GM10248 (cell line): ENCODE measurements around the gene PARVA.

ENCODE experiments used
- CTCF ChIA-PET: fragments of 300-600 bp; sonication (Branson Sonifier 250); formaldehyde crosslinking; extraction: SDS; loops from one replicate; lab custom pipeline; 2021; ENCODE audit warnings: antibody characterized with exemption; lab: Yijun Ruan, JAX
- POLR2A ChIA-PET: fragments of 350-650 bp; sonication (Branson Sonifier 250); formaldehyde crosslinking; extraction: SDS; loops from one replicate; lab custom pipeline; 2020; ENCODE audit warnings: antibody characterized with exemption; lab: Yijun Ruan, JAX
- DNase-seq: peaks from one replicate; pipeline ENCODE4 v3.0.0; 2012; ENCODE audit errors: extremely low spot score
- TF ChIP-seq, protein P1 (sequence below): IDR thresholded peaks from 2 replicates; pipeline ENCODE4 v1.5.1; 2012; ENCODE audit warnings: mild to moderate bottlenecking, low read depth; ENCODE audit errors: extremely low read depth, missing control alignments, control extremely low read depth

The PARVA gene

DNA sequence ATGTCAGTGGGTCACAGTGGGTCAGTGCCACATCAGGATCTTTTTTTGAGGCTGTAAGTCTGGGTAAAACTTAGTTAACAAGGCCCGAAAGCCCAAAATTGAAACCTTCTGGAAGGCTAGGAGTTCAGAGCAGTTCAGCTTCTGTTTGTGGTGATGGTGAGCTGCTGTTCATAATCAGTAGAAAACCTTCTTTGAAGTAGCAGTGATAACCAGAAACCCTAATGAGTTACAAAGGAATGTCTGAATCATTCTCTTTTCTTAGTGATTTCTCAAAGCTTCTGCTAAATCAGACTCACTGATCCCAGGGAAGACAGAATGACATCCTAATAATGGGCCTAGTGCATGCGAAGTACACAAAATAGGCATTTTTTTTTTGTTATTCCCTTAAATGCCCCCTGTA is 124.7 kb downstream of the PARVA start:
- TF ChIP-seq, protein P1, sequence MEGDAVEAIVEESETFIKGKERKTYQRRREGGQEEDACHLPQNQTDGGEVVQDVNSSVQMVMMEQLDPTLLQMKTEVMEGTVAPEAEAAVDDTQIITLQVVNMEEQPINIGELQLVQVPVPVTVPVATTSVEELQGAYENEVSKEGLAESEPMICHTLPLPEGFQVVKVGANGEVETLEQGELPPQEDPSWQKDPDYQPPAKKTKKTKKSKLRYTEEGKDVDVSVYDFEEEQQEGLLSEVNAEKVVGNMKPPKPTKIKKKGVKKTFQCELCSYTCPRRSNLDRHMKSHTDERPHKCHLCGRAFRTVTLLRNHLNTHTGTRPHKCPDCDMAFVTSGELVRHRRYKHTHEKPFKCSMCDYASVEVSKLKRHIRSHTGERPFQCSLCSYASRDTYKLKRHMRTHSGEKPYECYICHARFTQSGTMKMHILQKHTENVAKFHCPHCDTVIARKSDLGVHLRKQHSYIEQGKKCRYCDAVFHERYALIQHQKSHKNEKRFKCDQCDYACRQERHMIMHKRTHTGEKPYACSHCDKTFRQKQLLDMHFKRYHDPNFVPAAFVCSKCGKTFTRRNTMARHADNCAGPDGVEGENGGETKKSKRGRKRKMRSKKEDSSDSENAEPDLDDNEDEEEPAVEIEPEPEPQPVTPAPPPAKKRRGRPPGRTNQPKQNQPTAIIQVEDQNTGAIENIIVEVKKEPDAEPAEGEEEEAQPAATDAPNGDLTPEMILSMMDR, result no peak
- ChIA-PET POLR2A (no interaction called here), CTCF (no interaction called here)
- DNase-seq, result no peak

DNA sequence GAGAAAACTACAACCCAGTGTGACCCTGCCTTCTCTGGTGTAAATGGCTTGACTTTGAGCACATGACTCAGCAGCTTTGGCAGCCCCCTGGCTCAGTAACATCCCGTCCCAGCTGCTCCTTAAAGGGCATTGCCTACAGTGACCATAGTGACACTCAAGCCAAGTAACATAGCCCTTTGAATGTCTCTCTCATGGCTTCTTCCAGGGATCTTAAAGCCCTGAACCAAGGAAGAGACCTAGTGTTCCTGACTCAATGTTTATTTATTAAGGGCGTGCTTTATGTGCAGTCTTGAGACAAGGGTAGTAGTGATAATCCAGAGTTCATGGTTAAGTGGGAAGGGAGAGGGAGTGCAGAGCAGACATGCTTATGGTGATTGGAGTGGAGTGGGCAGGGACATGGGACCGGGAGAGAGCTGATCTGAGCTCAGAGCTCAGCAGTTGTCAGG is 125.7 kb downstream of the PARVA start:
- CTCF ChIA-PET, result no interaction called here
- no peak for DNase-seq
- TF ChIP-seq, protein P1, result no peak
- POLR2A ChIA-PET, result no interaction called here

DNA sequence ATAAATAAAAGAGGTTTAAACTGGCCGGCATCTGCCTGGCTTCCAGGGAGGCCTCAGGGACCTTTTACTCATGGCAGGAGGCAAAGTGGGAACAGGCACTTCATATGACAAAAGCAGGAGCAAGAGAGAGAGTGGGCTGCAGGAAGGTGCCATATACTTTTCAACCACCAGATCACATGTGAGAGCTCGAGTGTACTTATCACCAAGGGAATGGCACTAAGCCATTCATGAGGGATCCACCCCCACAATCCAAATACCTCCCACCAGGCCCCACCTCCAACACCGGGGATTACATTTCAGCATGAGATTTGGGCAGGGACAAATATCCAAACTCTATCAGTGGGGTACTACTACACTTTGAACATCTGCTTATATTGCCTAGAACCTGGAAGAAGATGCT is 126.5 kb downstream of the PARVA start:
- POLR2A ChIA-PET, result no interaction called here
- CTCF ChIA-PET, result no interaction called here
- TF ChIP-seq, protein P1, result no peak
- no peak for DNase-seq

DNA sequence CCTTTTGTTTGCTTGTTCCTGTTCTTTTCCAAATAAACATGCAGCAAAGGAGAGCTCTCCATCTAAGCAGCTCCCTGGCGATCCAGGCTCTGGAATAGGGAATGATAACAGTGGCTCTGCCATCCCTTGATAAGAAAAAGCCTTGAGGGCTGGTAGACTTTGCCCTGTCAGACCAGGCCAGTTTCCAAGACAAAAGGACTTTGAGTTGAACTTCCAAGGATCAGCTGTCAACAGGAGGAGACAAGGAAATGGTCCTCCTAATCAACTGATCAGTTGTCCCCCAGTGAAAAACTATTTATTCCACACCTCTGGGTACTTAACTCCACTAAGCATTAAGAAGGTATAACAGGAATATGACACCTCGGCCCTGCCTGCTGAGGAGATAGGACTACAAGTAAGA is 127.8 kb downstream of the PARVA start:
- TF ChIP-seq, protein P1, result no peak
- ChIA-PET POLR2A (no interaction called here), CTCF (no interaction called here)
- DNase-seq, result no peak

DNA sequence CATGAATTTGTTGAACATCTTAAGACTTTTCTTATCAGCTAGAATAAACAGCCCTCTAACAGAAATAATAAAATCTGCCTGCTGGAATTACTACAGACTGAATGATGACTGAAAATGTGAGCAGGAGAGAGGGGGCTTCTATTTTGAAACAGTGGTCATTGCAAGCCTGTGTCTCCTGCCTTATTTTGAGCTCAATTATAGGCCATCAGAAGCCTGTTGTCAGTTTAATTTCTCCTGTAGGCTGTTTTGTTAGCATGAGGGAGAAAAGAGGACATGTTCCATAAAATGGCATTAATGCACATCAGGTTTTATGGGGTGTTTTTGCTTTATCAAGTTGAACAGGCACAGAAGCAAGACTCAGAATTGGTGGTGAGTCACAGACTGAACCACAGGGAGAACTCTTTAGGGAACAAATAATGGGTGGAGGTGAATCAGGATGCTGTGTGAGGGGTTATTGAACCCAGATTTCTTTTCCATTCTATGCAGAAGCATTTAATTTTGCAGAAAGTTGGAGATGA is 129.1 kb downstream of the PARVA start:
- CTCF ChIA-PET, result no interaction called here
- TF ChIP-seq, protein P1, result no peak
- no peak for DNase-seq
- POLR2A ChIA-PET, result no interaction called here

DNA sequence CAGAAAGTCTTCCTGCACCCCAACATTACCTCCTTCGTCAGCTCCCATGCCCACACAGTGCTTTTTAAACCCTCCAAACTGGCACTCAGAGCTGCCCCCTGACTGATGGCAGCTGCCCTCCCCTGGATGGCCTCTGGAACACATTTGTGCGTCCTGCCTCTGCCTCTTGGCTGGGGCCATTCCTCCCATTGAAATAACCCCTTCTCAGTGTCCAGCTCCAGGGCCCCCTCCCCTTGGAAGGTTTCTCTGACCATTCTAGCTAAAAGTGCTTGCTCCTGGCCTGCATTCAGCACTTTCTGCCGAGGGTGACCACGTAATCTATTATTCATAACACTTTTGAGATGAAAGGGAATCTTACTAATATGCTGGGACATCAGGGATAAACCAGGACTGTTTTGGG is 130.0 kb downstream of the PARVA start:
- TF ChIP-seq, protein P1, result no peak
- no peak for DNase-seq
- ChIA-PET POLR2A (no interaction called here), CTCF (no interaction called here)
